ENCODE results near the gene MICAL1.

- TF ChIP-seq CTCF (IDR thresholded peaks at IDR 0.05) (no peak), PBX3 (IDR thresholded peaks at IDR 0.05) (no peak), SMC3 (IDR thresholded peaks at IDR 0.05) (no peak), RAD21 (conservative IDR thresholded peaks at IDR 0.05 in 1 of 2, IDR thresholded peaks at IDR 0.05 in 1 of 2) (no peak)
Observed at GRCh38 chr6:109441069-109441816, 14.3 kb downstream of the MICAL1 start.

All from A549 (cell line).